Nephron progenitor cell (in vitro differentiated cells): ENCODE data around the gene CCDC134.

Experiments
- DNase-seq: peaks from one replicate; pipeline ENCODE4 v3.0.0; 2021
- H3K27ac Mint-ChIP-seq: 2 replicates; pipeline ENCODE4 v1.8.0; 2021; ENCODE audit warnings: mild to moderate bottlenecking, moderate library complexity, mixed read lengths
- H3K27me3 Mint-ChIP-seq: 2 replicates; pipeline ENCODE4 v1.8.0; 2021; ENCODE audit warnings: mild to moderate bottlenecking, low read depth, mixed read lengths; ENCODE audit not compliant: poor library complexity
- H3K36me3 Mint-ChIP-seq: 2 replicates; pipeline ENCODE4 v1.8.0; 2021; ENCODE audit warnings: low read depth, mixed read lengths
- H3K4me1 Mint-ChIP-seq: 2 replicates; pipeline ENCODE4 v1.8.0; 2021; ENCODE audit warnings: mixed read lengths
- H3K4me3 Mint-ChIP-seq: 2 replicates; pipeline ENCODE4 v1.8.0; 2021; ENCODE audit warnings: mild to moderate bottlenecking, moderate library complexity, mixed read lengths
- H3K9me3 Mint-ChIP-seq: 2 replicates; pipeline ENCODE4 v1.8.0; 2021; ENCODE audit warnings: mild to moderate bottlenecking, moderate library complexity, mixed read lengths
- TF ChIP-seq, protein P1 (sequence below): fragments of 200-600 bp; sonication (generic); IDR thresholded peaks from 2 replicates; pipeline ENCODE4 v1.5.0; 2021; ENCODE audit warnings: antibody characterized with exemption

Gene CCDC134

DNA sequence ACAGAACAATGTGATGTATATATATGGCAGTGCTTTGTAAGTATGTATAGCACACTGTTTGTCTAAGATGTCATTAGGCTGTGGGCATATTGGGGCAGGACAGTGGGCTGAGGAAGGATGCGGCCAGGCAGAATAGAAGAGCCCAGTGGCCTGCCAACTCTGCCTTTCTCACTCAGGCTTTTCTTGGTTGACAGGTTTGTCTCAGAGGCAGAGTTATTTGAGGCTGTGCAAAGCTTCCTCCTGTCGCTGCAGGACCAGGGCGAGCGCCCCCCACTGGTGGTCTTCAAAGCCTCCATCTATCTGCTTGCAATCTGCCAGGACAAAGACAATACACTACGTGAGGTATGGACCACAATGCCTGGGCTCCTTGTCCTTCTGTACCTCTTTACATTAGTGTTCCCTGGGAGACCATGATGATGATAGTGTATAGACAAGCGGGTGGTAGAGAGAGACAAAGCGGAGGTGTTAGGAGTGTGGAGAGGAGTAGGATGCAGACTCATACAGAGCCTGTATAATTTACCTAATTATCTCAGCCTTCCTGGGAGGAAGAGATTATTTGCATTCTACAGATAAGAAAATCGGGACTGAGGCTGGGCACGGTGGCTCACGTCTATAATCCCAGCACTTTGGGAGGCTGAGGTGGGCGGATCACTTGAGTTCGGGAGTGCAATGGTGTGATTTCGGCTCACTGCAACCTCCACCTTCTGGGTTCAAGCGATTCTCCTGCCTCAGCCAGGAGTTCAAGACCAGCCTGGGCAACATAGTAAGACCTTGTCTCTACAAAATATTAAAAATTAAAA is 37.3 kb upstream of the CCDC134 start:
- Mint-ChIP-seq H3K27ac (no peak overlapping the region), H3K9me3 (no peaks in the 10 kb centered on the region), H3K36me3 (no peaks in the 10 kb centered on the region), H3K27me3 (no peaks in the 10 kb centered on the region), H3K4me1 (peaks cover 35% of the 10 kb centered on the region), H3K4me3 (no peak overlapping the region)
- peak; percentile 67 for DNase-seq
- TF ChIP-seq, protein P1, sequence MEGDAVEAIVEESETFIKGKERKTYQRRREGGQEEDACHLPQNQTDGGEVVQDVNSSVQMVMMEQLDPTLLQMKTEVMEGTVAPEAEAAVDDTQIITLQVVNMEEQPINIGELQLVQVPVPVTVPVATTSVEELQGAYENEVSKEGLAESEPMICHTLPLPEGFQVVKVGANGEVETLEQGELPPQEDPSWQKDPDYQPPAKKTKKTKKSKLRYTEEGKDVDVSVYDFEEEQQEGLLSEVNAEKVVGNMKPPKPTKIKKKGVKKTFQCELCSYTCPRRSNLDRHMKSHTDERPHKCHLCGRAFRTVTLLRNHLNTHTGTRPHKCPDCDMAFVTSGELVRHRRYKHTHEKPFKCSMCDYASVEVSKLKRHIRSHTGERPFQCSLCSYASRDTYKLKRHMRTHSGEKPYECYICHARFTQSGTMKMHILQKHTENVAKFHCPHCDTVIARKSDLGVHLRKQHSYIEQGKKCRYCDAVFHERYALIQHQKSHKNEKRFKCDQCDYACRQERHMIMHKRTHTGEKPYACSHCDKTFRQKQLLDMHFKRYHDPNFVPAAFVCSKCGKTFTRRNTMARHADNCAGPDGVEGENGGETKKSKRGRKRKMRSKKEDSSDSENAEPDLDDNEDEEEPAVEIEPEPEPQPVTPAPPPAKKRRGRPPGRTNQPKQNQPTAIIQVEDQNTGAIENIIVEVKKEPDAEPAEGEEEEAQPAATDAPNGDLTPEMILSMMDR: peak; percentile 61

DNA sequence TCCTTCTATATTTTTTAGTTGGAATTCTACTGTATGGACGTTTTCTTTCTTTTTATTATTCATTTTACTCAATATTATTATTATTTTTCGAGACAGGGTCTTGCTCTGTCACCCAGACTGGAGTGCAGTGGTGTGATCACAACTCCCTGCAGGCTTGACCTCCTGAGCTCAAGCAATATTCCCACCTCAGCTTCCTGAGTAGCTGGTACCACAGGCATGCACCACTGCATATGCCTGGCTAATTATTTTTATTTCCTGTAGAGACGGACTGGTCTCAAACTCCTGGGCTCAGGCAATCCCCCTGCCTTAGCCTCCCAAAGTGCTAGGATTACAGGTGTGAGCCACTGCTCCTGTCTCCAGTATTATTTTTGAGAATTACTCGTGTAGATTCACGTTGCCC is 34.0 kb upstream of the CCDC134 start:
- H3K4me1 Mint-ChIP-seq: peaks cover 31% of the 10 kb centered on the region
- TF ChIP-seq, protein P1: no peak
- H3K36me3 Mint-ChIP-seq: no peaks in the 10 kb centered on the region
- peak overlapping the region; percentile 51 for H3K27ac Mint-ChIP-seq
- H3K27me3 Mint-ChIP-seq: no peaks in the 10 kb centered on the region
- no peak for DNase-seq
- H3K9me3 Mint-ChIP-seq: peaks cover 4% of the 10 kb centered on the region
- no peak overlapping the region for H3K4me3 Mint-ChIP-seq

DNA sequence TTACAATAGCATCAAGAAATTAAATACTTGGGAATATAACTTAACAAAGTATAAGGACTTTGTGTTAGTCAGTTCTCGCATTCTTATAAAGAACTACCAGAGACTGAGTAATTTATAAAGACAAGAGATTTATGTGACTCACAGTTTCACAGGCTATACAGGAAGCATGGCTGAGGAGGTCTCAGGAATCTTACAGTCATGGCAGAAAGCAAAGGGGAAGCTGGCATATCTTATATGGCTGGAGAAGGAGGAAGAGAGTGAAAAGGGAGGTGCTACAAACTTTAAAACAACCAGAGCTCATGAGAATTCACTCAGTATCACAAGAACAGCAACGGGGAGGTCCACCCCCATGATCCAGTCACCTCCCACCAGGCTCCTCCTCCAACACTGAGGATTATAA is 32.0 kb upstream of the CCDC134 start:
- H3K27me3 Mint-ChIP-seq: no peaks in the 10 kb centered on the region
- no peak for DNase-seq
- peaks cover 4% of the 10 kb centered on the region for H3K9me3 Mint-ChIP-seq
- H3K4me3 Mint-ChIP-seq: no peak overlapping the region
- peak overlapping the region; percentile 90 for H3K27ac Mint-ChIP-seq
- TF ChIP-seq, protein P1: no peak
- no peaks in the 10 kb centered on the region for H3K36me3 Mint-ChIP-seq
- peaks cover 19% of the 10 kb centered on the region for H3K4me1 Mint-ChIP-seq

DNA sequence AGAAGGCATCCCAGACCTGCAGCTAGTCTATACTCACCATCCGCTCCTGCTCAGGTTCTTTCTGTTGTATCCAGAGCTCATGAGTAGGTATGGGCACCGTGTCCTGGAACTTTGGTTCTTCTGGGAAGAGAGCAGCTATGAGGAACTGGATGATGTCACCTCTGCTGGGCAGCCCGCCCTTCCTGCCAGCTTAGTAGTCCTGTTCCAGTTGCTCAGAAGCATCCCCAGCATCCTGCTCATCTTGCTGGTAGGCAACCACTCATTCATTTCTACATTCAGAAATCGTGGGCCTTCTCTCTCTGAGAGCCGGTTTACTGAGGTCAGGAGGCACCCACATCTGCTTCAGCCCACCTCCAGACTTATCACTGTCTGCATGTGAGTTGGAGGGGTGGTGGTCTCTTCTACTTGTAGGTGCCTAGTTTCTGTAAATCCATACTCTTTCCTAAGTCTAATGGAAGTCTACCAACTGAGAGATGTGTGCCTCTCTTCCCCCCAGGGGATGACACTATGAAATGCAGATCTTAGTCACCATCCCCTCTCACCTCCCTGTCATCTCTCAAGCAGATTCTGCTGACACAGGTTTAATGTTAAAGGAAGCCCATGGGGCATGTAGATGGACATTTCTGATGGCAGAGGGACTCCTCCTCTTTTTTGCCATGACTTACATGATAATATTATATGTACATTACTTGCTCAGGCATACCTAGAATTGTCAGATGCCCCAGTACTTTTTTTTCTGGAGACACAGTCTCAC is 29.6 kb upstream of the CCDC134 start:
- no peak overlapping the region for H3K4me3 Mint-ChIP-seq
- H3K9me3 Mint-ChIP-seq: peaks cover 4% of the 10 kb centered on the region
- H3K36me3 Mint-ChIP-seq: no peaks in the 10 kb centered on the region
- peaks cover 6% of the 10 kb centered on the region for H3K27me3 Mint-ChIP-seq
- H3K4me1 Mint-ChIP-seq: peaks cover 28% of the 10 kb centered on the region
- no peak for DNase-seq
- no peak overlapping the region for H3K27ac Mint-ChIP-seq
- TF ChIP-seq, protein P1: no peak

DNA sequence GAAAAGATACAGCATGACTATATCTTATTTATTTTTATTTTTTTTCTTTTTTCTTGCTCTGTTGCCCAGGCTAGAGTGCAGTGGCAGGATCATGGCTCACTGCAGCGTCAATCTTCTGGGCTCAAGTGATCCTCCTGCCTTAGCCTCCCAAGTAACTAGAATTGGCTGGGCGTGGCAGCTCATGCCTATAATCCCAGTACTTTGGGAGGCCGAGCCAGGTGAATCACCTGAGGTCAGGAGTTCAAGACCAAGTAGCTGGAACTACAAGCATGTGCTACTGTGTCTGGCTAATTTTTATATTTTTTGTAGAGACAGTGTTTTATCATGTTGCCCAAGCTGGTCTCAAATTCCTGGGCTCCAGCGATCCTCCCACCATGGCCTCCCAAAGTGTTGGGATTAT is 28.3 kb upstream of the CCDC134 start:
- Mint-ChIP-seq H3K27ac (no peak overlapping the region), H3K4me1 (peaks cover 29% of the 10 kb centered on the region), H3K9me3 (peaks cover 4% of the 10 kb centered on the region), H3K27me3 (peaks cover 6% of the 10 kb centered on the region), H3K4me3 (no peak overlapping the region), H3K36me3 (no peaks in the 10 kb centered on the region)
- DNase-seq: no peak
- TF ChIP-seq, protein P1: no peak
